Liver (tissue), 9 donors: Measurements from ENCODE around the gene CDC27. TPM values are rescaled to one million over a fixed set of nuclear protein-coding genes. Genes with fewer than 3 reads are reported as not detected.
A peak's percentile ranks its signal among the peaks of the same experiment; 100 is the strongest.

Experiments used
- DNase-seq: peaks from one replicate; pipeline ENCODE4 v3.0.0-alpha.2; 2017; ENCODE audit warnings: low spot score
- H3K27ac ChIP-seq, 2 donors: one replicate each; pipeline ENCODE4 v1.7.0; 2013; ENCODE audit warnings: inconsistent platforms in 2 of 2, low read length in 2 of 2, control low read depth in 1 of 2, low read depth in 1 of 2, mild to moderate bottlenecking in 1 of 2
- H3K27me3 ChIP-seq, 4 donors: one replicate each; pipeline versions ENCODE4 v1.6.1 to v1.7.0; 2013; ENCODE audit warnings: low read length in 3 of 4, inconsistent platforms in 1 of 4, mild to moderate bottlenecking in 1 of 4, moderate library complexity in 1 of 4; ENCODE audit not compliant: control insufficient read depth in 4 of 4, insufficient read depth in 4 of 4
- H3K36me3 ChIP-seq, 4 donors: one replicate each; pipeline versions ENCODE4 v1.6.1 to v1.7.0; 2013; ENCODE audit warnings: low read length in 3 of 4, mild to moderate bottlenecking in 3 of 4, low read depth in 1 of 4, moderate library complexity in 1 of 4; ENCODE audit not compliant: control insufficient read depth in 4 of 4, insufficient read depth in 3 of 4
- H3K4me1 ChIP-seq, 4 donors: one replicate each; pipeline versions ENCODE4 v1.6.1 to v1.7.0; 2013; ENCODE audit warnings: low read length in 3 of 4, mild to moderate bottlenecking in 3 of 4, moderate library complexity in 1 of 4; ENCODE audit not compliant: control insufficient read depth in 4 of 4, insufficient read depth in 4 of 4
- H3K4me3 ChIP-seq, 3 donors: one replicate each; pipeline versions ENCODE4 v1.6.1 to v1.7.0; 2013; ENCODE audit warnings: low read length in 3 of 3, control low read depth in 1 of 3, low read depth in 1 of 3, mild to moderate bottlenecking in 1 of 3
- H3K9ac ChIP-seq, 2 donors: one replicate each; pipeline ENCODE4 v1.7.0; 2013; ENCODE audit warnings: low read length in 2 of 2, mild to moderate bottlenecking in 2 of 2, moderate library complexity in 2 of 2, control low read depth in 1 of 2, low read depth in 1 of 2
- H3K9me3 ChIP-seq, 4 donors: one replicate each; pipeline versions ENCODE4 v1.6.1 to v1.7.0; 2013; ENCODE audit warnings: low read length in 3 of 4; ENCODE audit not compliant: control insufficient read depth in 4 of 4
- EGR1 ChIP-seq, 2 donors: IDR thresholded peaks; 2 replicates each; pipeline ENCODE4 v1.6.1; 2016 to 2018; ENCODE audit warnings: antibody characterized with exemption in 2 of 2, low read depth in 2 of 2
- FOXA1 ChIP-seq: IDR thresholded peaks from 2 replicates; pipeline ENCODE4 v1.6.1; 2016; ENCODE audit warnings: antibody characterized with exemption
- FOXA2 ChIP-seq: IDR thresholded peaks from 2 replicates; pipeline ENCODE4 v1.6.1; 2016; ENCODE audit warnings: antibody characterized with exemption
- GABPA ChIP-seq, 2 donors: IDR thresholded peaks in 1 of 2; conservative IDR thresholded peaks in 1 of 2; 2 replicates each; pipeline ENCODE4 v1.6.1; 2016; ENCODE audit warnings: antibody characterized with exemption in 2 of 2, mild to moderate bottlenecking in 1 of 2, moderate library complexity in 1 of 2
- HNF4A ChIP-seq, 2 donors: conservative IDR thresholded peaks; 2 replicates each; pipeline ENCODE4 v1.6.1; 2016; ENCODE audit warnings: antibody characterized with exemption in 2 of 2, mild to moderate bottlenecking in 2 of 2
- HNF4G ChIP-seq: IDR thresholded peaks from 2 replicates; pipeline ENCODE4 v1.6.1; 2016; ENCODE audit warnings: antibody characterized with exemption
- JUND ChIP-seq, 2 donors: IDR thresholded peaks; 2 replicates each; pipeline ENCODE4 v1.6.1; 2016; ENCODE audit warnings: antibody characterized with exemption in 2 of 2
- NR2F2 ChIP-seq: IDR thresholded peaks from 2 replicates; pipeline ENCODE4 v1.6.1; 2016; ENCODE audit warnings: antibody characterized with exemption
- RAD21 ChIP-seq, 2 donors: IDR thresholded peaks; 2 replicates each; pipeline ENCODE4 v1.6.1; 2016; ENCODE audit warnings: antibody characterized with exemption in 2 of 2, mild to moderate bottlenecking in 2 of 2
- RXRA ChIP-seq, 2 donors: IDR thresholded peaks; 2 replicates each; pipeline ENCODE4 v1.6.1; 2017 to 2018; ENCODE audit warnings: antibody characterized with exemption in 2 of 2, mild to moderate bottlenecking in 1 of 2
- SP1 ChIP-seq: IDR thresholded peaks from 2 replicates; pipeline ENCODE4 v1.6.1; 2018; ENCODE audit warnings: antibody characterized with exemption, mild to moderate bottlenecking
- TAF1 ChIP-seq: conservative IDR thresholded peaks from 2 replicates; pipeline ENCODE4 v1.6.1; 2016; ENCODE audit warnings: antibody characterized with exemption, mild to moderate bottlenecking
- YY1 ChIP-seq: IDR thresholded peaks from 2 replicates; pipeline ENCODE4 v1.6.1; 2016; ENCODE audit warnings: antibody characterized with exemption, mild to moderate bottlenecking
- ZBTB33 ChIP-seq: IDR thresholded peaks from 2 replicates; pipeline ENCODE4 v1.6.1; 2016; ENCODE audit warnings: antibody characterized with exemption
- WGBS: extraction: QIAGEN DNeasy Blood & Tissue Kit; methylation state at CpG from one replicate; pipeline ENCODE4 v1.1.7; 2013; 5-methylcytosine and 5-hydroxymethylcytosine counted together
- polyA plus RNA-seq, 2 donors: library from polyadenylated mRNA; stranded (reverse) in 1 of 2; unstranded in 1 of 2; fragments of 200-250 nt in 1 of 2; fragments of >200 nt in 1 of 2; fragmentation: Nextera tagmentation in 1 of 2; extraction: Ambion mirVana in 1 of 2; gene quantifications; one replicate each; pipeline versions ENCODE4 v1.2.1 to v1.2.3, GENCODE V29; 2013 to 2015
- total RNA-seq, 2 donors: library from RNA; depleted of rRNA; stranded (reverse); fragments of >200 nt; gene quantifications; one replicate each; pipeline ENCODE4 v1.2.3, GENCODE V29; 2014
- TF ChIP-seq, protein P1 (sequence below): fragments of 150-350 bp; IDR thresholded peaks from 2 replicates; pipeline ENCODE4 v1.5.1; 2017; ENCODE audit warnings: improper control_type of control experiment, low read depth, low read length; ENCODE audit not compliant: missing input control
- TF ChIP-seq, protein P2 (sequence below): IDR thresholded peaks from 2 replicates; pipeline ENCODE4 v1.6.1; 2016; ENCODE audit warnings: antibody characterized with exemption
- TF ChIP-seq, protein P3 (sequence below): IDR thresholded peaks from 2 replicates; pipeline ENCODE4 v1.6.1; 2016; ENCODE audit warnings: antibody characterized with exemption
- donor health status: healthy.
- donor health status: healthy.
- donor health status: healthy.
- donor health status: healthy.
- donor health status: healthy.

Gene CDC27
- total and polyA plus RNA-seq, 4 donors, result 16.8 to 148 (median 27.1) TPM

DNA sequence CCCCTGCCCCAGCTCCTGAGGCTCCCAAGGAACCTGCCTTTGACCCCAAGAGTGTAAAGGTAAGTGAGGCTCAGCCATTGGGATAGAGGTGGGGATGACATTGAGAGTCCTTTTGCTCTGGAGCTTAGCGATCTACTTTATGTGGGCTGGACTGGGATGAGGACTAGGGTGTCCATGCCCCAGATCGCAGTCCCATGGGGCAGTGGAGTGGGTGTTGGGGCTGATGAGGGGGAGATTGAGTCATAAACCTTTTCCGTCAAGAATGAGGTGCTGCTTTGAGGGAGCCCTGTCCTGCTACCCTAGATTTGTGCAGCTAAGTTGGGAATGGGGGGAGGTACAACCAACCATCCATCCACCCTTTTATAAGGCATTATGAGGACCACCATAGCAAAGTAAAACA is 20.4 kb upstream of the CDC27 start (continued):
- TF ChIP-seq, protein P1, sequence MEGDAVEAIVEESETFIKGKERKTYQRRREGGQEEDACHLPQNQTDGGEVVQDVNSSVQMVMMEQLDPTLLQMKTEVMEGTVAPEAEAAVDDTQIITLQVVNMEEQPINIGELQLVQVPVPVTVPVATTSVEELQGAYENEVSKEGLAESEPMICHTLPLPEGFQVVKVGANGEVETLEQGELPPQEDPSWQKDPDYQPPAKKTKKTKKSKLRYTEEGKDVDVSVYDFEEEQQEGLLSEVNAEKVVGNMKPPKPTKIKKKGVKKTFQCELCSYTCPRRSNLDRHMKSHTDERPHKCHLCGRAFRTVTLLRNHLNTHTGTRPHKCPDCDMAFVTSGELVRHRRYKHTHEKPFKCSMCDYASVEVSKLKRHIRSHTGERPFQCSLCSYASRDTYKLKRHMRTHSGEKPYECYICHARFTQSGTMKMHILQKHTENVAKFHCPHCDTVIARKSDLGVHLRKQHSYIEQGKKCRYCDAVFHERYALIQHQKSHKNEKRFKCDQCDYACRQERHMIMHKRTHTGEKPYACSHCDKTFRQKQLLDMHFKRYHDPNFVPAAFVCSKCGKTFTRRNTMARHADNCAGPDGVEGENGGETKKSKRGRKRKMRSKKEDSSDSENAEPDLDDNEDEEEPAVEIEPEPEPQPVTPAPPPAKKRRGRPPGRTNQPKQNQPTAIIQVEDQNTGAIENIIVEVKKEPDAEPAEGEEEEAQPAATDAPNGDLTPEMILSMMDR, result no peak
- no peak for TF ChIP-seq FOXA2
- TF ChIP-seq HNF4A (conservative IDR thresholded peaks at IDR 0.05), result no peak
- TF ChIP-seq GABPA (IDR thresholded peaks at IDR 0.05 in 1 of 2, conservative IDR thresholded peaks at IDR 0.05 in 1 of 2), result no peak

DNA sequence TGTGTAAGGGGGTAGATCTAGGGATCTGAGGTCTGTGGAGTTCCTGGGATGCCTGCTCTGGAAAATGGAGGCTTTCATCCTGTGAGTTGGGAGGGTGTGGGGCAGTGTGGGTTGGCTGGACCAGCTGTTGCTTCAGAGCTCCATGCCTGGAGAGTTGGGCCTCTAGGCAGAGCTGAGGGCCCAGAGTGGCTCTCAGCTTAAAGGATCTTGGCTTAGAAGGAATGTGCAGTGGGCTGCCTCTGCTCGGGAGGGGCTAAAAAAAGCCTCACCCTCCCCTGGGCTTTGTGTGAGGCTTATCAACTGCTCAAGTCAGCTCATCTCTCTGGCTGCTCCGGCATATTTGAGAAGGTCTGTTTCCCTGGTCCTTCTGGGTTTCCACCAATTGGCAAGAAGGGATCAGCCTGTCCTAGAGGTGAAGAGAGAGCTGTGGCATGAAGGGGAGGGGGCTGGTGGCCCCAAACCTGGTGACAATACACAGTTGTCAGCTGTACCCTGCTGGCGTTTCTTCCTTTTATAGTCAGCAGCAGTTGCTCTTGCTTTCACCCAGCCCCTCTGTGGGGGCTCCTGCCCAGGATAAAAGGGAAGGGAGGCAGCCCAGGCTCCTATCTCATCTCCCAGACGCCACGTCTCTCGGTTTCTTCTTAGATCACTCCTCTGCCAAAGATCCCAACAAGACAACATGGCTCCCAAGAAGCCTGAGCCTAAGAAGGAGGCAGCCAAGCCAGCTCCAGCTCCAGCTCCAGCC is 19.8 kb upstream of the CDC27 start, which contains the start of gene MYL4:
Gene MYL4, plus strand, starts transcription at position 605 of the 745 bp plus-strand sequence. Its CDS starts 75 bp downstream, at position 680.
- no peaks in the 10 kb centered on the region for H3K27me3 ChIP-seq
- WGBS, result 88% methylated on average over 6 of the region's 6 CpGs
- H3K9ac ChIP-seq, result no peak within 1 kb of the TSS
- H3K4me3 ChIP-seq, result no peak within 1 kb of the TSS
- TF ChIP-seq HNF4G (no peak), NR2F2 (no peak), RAD21 (IDR thresholded peaks at IDR 0.05) (no peak), JUND (IDR thresholded peaks at IDR 0.05) (no peak), GABPA (IDR thresholded peaks at IDR 0.05 in 1 of 2, conservative IDR thresholded peaks at IDR 0.05 in 1 of 2) (no peak), HNF4A (conservative IDR thresholded peaks at IDR 0.05) (no peak), YY1 (no peak), RXRA (IDR thresholded peaks at IDR 0.05) (no peak), EGR1 (IDR thresholded peaks at IDR 0.05; ENCODE audit: low read depth in 2 of 2) (no peak), FOXA1 (no peak), ZBTB33 (no peak), SP1 (no peak), TAF1 (no peak)
- TF ChIP-seq, protein P2, sequence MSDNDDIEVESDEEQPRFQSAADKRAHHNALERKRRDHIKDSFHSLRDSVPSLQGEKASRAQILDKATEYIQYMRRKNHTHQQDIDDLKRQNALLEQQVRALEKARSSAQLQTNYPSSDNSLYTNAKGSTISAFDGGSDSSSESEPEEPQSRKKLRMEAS, result no peak
- TF ChIP-seq, protein P3, sequence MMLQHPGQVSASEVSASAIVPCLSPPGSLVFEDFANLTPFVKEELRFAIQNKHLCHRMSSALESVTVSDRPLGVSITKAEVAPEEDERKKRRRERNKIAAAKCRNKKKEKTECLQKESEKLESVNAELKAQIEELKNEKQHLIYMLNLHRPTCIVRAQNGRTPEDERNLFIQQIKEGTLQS, result no peak
- TF ChIP-seq, protein P1, result no peak
- H3K9me3 ChIP-seq, result no peaks in the 10 kb centered on the region
- no peaks in the 10 kb centered on the region for H3K4me1 ChIP-seq
- H3K36me3 ChIP-seq, result no peaks in the 10 kb centered on the region
- peak; percentile 65 for DNase-seq
- no peak within 1 kb of the TSS for H3K27ac ChIP-seq
